Measurements from ENCODE around the gene MAML3. TPM values are rescaled to one million over a fixed set of nuclear protein-coding genes. Genes with fewer than 3 reads are reported as not detected.

The MAML3 gene
- polyA plus RNA-seq, 5 donors = 13.3 to 19.2 (median 16.8) TPM

DNA sequence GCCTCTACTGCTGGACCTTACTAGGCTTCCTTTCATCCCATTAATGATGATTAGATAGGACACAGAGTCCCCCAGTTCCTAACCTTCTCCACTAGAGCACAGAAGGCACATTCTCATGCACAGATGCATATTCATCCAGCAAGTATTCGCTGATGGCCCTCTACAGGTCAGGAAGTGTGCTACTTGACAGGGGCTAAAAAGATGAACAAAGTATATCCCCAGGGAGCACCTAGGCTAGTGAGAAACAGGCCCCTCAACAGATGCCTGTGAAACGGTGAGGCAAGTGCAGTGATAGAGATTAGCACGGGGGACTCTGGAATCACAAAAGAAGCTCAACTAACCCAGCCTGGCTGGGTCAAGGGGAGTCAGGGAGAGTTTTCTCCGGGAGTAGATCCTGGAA lies 392.5 kb downstream of the MAML3 start:
- DNase-seq = no peak

DNA sequence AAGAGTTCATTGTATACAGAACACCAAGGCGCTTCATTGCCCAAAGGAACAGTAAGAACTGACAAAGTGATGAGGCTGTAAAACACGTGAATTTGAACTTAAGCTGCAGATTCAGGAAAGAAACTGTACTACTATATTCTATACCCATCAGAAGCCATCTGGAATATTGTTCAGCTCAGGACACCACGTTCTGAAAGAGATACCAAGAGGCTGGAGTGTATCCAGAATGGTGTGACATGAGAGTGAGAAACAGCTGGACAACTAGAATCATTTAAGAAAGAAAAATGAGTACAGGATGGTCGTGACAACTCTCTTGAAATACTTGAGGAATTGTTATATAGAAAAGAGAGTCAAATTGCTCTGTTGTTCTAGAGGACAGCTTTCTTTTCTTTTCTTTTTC lies 393.4 kb downstream of the MAML3 start:
- no peak for DNase-seq

DNA sequence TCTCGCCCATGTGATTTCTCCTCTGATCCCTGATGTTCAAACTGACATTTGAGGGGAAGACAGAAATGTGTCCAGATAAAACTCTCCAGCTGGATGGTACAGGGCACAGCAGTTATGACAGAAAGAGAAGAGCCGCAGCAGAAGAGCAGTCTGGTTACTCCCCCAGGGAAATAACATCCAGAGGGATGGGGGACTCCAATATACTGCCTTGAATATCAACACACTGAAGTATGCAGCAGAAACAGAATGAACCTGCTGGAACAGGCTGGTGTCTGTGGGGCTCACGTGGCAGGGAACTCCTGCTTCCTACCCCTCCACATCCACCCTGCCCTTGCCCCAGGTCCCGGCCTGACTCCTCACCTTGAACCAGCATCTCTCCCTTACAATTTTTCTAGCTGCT lies 394.9 kb downstream of the MAML3 start:
- no peak for DNase-seq

GRCh38 chr4:139756391-139757180 lies 397.4 kb downstream of the MAML3 start:
- no peak for DNase-seq

DNA sequence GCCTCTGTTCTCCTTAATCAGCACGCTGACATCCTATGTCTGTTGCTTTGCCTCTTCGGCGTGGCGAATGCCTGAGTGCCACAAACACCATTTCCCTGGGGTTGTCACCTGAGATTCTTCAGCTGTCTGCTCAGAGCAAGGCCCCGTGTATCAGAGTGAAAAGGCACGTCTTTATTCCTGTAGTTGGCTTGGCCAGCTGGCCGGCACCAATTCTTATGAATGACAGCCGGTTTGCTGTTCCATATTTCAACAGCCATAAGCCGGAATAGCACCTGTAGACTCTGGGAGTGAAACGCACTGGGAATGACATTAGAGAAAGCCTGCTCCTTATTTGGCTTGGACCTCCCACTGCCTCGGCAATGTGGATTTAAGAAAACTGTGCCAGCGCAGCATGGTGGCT lies 399.0 kb downstream of the MAML3 start:
- DNase-seq = no peak

DNA sequence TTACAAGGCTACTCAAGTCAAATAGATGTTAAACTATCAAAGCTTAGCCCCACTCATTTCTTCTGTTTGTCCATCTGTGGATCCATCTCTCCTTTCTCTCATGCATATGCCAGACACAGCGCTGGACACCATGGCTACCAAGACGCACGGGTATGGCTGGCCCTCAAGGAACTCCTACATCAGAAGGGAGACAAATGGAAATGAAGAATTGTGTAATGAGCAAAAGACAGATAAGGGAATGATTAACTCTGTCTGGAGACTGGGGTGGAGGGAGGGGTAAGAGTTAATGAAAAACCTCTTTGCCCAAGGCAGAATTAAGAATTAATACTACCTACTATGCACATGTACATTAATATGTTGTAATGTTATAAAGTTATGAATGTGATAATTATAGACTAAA lies 400.3 kb downstream of the MAML3 start:
- DNase-seq = no peak

DNA sequence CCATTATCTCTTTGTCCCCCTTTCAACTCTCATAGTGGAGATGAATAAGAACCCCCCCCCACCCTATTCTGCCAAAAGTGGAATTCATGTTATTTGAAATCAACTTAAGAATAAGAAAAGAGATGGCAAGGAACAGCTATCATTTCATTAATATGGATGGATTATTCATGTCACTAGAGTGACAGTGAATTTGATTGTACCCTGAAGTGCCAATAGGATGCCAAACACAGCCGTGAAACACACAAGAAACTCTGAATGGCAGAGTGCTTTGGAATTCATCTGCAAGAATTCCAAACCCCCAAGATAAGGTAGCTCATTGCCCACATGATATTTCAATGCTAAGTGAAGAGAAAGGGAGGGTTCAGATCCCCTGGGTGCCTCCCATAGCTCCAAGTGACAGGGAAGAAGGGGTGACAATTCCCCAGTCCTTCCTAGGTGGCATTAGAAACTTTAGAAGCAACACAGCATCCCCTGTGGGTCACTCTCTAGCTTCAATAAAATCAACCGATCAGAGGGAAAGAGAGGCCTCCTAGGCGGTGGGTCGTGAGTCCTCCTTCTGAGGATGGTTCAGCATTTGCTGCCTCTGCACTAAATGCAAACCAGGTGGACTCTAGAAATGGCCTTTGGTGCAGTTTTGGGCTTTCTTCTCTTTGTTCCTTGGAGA lies 404.0 kb downstream of the MAML3 start:
- DNase-seq = no peak

DNA sequence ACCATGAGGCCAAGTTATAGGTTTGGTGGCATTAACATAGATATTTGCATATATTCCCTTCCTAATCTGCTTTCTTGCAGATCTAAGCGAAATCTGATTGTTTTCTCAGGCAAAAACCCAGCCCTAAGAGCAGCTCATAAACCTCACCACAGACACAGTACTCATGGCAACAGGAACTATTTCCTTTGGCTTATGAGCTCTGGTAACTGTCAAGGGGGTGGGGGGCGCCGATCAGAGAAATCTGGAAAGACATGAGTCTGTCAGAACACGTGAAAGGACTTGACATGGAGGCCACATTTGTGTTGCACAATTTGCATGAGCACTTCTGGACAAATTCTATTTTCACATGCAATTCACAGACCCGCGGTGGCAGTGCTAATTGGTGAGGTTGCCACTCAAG lies 404.6 kb downstream of the MAML3 start:
- no peak for DNase-seq

DNA sequence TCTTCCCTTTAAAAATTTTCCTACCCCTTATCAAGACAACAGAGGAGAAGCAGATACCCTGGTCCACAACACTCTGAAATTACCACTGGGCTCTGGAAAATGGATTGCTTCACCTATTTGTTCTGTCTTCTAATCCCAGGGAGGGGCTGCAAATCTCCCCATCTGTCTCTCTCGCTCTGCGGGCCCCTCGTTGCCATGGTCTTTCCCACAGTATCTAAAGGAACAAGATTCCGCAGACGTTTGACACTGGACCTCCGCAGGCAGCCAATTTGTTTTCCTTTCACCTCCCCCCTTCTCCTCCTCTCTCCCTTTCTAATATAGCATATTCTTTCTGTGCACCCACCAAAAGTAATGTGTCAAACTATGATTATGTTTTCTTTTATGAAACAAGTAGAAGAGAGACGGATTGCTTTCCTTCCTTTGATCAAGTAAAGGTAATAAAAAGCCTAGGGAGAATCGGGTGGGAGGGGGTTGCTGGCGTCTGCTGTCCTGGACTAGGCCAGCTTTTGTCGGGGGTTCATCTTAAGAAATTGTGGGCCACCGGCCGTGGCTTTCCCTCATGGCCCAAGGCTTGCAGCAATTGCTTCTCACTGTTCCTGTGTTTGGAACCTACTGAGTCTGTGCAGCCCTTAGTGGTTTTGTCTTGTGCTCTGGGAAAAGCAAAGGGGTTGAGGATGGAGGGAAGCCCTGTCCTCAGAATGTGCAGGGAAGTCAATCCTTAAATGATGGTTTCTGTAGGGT lies 407.4 kb downstream of the MAML3 start:
- DNase-seq = no peak

GRCh38 chr4:139745111-139745639 lies 408.8 kb downstream of the MAML3 start:
- DNase-seq = no peak

GRCh38 chr4:139744232-139744631 lies 409.8 kb downstream of the MAML3 start:
- DNase-seq = no peak

- no peak for DNase-seq
Observed at GRCh38 chr4:139743027-139743426, 411.0 kb downstream of the MAML3 start.

- peak; percentile 92 to 96 for DNase-seq
Observed at GRCh38 chr4:139740531-139741041, 413.4 kb downstream of the MAML3 start.

GRCh38 chr4:139740121-139740520 lies 413.9 kb downstream of the MAML3 start:
- no peak for DNase-seq

DNA sequence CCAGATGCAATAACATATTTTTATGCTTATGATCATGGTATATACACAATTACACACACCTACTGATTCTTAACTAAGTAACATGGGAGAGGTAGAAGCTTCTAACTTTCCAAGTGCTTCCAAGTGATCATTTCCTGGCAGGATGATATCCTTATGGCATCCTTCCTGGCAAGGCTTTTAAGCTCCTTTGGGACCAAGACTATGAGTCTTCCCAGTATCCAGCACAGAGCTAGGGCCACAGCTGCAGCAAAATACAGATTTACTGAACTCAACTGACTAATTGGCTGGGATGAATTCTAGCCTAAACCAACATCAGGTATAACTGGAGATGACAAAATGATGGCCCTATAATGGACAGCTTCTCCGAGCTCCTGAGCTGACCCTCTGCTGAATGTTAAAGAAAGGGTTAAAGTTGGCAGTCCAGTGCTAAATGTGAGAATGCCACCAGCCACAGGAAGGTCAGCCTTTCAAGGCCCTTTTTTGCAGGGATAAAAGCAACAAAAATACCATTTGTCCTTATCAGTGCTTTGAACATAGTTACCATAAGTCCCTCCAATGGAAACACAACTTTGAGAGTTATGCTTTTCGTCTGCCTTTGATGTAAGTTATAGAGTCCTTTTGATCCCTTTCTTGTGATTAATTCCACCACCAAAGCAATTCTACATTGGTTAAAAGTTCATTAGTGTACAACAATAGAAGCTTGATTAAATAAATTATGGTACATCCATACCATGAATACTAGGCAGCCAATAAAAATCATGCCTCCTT lies 415.0 kb downstream of the MAML3 start:
- no peak for DNase-seq

DNA sequence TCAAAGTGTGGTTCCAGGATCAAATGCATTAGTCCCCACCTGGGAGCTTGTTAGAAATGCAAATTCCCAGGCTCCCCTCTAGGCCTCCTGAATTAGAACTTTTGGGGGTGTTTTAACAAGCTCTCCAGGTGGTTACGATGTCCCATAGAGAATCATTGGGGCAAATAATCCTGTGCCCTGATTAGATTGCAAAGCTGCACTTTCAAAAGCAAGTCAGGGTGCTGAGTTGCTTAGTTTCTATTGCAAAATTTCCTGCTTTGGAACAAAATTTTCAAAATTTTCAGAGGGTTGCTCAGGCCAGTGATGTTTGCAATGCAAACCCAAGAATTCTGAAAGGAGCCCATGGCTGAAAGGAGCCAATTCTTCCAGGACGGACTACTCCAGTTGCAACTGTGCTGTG lies 417.3 kb downstream of the MAML3 start:
- DNase-seq = no peak

GRCh38 chr4:139736274-139736660 lies 417.7 kb downstream of the MAML3 start:
- DNase-seq = no peak

DNA sequence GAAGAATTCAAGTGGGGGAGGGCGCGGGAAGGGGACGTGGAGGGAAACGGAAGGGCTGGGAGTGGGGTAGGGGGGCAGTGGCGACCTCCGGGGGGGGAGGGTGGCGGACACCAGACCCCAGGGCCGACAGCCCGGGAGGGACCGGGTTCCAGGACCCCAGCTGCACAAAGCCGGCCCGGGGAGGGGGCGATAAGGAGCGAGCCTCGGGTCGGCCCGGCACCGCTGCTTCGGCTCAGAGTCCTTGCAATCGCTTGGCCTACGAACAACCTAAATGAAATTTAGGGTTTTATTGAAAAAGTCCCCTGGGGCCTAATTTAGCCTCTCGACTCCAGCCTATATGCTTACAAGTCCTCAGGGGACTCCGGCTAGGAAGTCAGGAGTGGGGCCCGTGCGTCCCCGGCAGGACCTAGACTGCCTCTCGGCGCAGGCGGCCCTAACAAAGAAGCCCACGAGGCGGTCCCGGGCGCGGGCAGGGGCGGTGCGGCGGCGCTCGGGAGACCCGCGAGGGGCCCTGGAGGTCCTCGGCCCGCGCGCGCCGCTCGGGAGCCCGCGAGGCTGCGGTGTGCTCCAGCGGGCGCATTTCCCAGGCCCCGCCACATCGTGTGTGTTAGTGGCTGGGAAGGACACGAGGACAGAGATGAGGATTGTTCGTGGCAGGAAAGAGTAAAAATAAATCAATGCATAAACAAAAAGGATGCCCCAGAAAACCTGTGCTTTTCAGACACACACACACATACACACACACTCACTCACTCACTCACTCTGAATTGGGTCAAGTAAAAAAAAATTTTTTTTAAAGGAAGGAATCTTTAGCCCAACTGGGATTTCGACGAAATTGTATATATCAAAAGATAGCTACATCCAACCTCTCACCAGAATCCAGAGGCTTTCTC lies 418.4 kb downstream of the MAML3 start:
- peak; percentile 57 to 62 for DNase-seq

DNA sequence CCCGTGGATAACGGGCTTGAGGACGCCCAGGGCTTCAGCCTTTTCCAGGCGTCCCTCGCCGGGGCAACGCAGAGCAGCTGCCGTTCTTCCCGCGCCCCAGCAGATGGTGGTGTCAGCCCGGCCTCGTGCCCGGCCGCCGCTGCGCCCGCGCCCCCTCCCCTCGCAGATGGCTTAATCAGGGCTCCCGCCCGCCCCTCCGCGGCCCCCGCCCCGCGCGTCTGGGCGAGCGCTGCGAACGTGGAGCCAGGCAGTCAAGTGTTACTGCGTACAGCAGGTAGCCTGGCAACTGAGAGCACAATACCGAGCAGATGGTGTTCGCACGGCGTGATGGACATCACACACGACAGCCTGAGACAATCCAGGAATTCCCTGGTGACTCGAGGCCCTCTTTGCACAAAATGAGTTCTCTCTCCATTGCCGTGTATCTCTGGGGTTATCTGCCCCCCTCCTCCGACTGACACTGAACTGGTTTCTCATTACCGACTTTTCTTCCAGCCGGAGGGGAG lies 419.1 kb downstream of the MAML3 start:
- peak; percentile 93 for DNase-seq

DNA sequence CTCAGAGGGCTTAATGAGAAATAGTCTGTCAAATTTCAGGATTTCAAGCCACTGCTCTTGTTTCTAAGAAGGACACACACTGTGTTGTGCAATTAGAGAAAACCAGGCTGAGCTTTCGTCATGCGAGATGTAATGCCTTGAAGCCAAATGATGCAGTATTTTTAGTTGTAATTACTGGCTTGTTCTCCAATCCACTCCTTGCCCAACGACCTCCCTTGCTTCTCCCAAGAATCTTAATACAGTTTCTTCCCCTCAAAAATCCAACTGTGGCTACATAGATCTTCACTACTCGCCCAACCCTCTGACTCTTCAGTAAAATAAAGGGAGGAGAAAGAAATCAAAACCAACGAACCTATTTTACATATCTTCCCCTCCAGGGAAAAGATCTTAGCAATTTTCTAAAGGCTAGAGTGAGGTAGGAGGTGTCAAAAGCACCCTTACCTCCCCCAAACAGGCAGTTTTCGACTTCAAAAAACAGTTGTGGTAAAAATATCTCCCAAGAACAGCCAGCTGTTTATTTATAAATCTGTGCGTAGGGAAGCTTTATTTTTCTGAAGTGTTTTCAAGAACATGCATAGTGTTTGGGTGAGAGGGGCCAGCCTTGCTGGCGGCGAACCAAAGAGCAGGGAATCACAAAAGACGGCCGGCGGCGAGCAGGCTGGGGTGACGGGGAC lies 419.6 kb downstream of the MAML3 start:
- DNase-seq = peak; percentile 67 to 79

Data from right lung (tissue), 5 donors.